A549 (cell line): Measurements from ENCODE around the gene FCAMR.

Source experiments
- CTCF ChIP-seq: fragments of >200 bp; sonication (Bioruptor Twin); formaldehyde crosslinking; IDR thresholded peaks from 3 replicates; pipeline ENCODE4 v1.5.1; 2016
- E2F6 ChIP-seq: IDR thresholded peaks from 2 replicates; pipeline ENCODE4 v1.6.1; 2012; ENCODE audit warnings: low read depth, borderline replicate concordance
- HDAC2 ChIP-seq: fragments of 200-600 bp; sonication (generic); IDR thresholded peaks from 2 replicates; pipeline ENCODE4 v1.6.1; 2016
- HOXA7 ChIP-seq: fragments of 250-450 bp; sonication (Bioruptor Pico); IDR thresholded peaks from 2 replicates; pipeline ENCODE4 v1.5.0; 2020; ENCODE audit warnings: mild to moderate bottlenecking, moderate library complexity
- MAZ ChIP-seq: fragments of 150-350 bp; IDR thresholded peaks from 2 replicates; pipeline ENCODE4 v1.6.1; 2014; ENCODE audit warnings: antibody characterized with exemption, low read depth, low read length, borderline replicate concordance
- POLR2A ChIP-seq: IDR thresholded peaks from 2 replicates; pipeline ENCODE4 v1.6.1; 2012; ENCODE audit warnings: mild to moderate bottlenecking, low read length
- ZNF302 ChIP-seq: fragments of 250-450 bp; sonication (Bioruptor Pico); IDR thresholded peaks from 2 replicates; pipeline ENCODE4 v1.9.0; 2021; ENCODE audit warnings: inconsistent platforms, mild to moderate bottlenecking, moderate library complexity

GRCh38 chr1:206937425-206937824 is 32.8 kb downstream of the FCAMR start:
- TF ChIP-seq POLR2A: no peak
- no peak for TF ChIP-seq ZNF302
- TF ChIP-seq HOXA7: no peak
- TF ChIP-seq MAZ: no peak
- no peak for TF ChIP-seq HDAC2
- no peak for TF ChIP-seq CTCF
- no peak for TF ChIP-seq E2F6
